HG02973 (cell line): ENCODE results near the gene P2RX4.
"Not testable (repeated sequence)": the region's sequence is repeated elsewhere in the genome, so short reads cannot be mapped to it uniquely, and the experiment has no call there.

Source experiments
- ATAC-seq: cut with Tn5 transposase; IDR thresholded peaks from one replicate; pipeline ENCODE4 v1.9.1; 2021; ENCODE audit warnings: moderate library complexity; ENCODE audit not compliant: unreplicated experiment

P2RX4 gene

GRCh38 chr12:121264951-121265515 is 55.1 kb downstream of the P2RX4 start:
- ATAC-seq = no peak

GRCh38 chr12:121267822-121268221 is 57.9 kb downstream of the P2RX4 start:
- no peak for ATAC-seq

DNA sequence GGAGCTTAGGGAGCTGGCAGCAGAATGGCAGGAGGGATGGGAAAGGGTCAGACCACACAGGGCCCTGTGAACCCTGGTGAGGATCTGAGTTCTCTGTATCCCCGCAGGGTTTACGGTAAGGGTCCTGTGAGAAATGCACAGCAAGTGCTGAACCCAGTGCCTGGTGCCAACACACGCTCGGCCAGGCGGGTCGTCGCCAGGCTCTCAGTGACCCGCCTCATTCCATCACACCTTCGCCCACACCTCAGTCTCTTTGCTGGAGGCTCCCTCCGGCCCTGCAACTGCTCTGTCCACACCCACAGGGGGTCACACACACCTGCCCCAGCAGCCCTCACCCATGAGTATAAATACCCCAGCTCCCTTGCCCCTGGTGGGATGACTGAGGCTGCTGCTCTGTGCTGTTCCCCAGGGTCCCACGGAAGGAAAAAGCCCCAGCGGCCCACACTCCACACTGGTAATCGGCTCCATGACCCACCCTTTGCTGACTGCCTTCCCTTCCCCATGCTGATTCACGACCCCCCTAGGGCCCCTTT is 63.5 kb downstream of the P2RX4 start:
- no peak for ATAC-seq

DNA sequence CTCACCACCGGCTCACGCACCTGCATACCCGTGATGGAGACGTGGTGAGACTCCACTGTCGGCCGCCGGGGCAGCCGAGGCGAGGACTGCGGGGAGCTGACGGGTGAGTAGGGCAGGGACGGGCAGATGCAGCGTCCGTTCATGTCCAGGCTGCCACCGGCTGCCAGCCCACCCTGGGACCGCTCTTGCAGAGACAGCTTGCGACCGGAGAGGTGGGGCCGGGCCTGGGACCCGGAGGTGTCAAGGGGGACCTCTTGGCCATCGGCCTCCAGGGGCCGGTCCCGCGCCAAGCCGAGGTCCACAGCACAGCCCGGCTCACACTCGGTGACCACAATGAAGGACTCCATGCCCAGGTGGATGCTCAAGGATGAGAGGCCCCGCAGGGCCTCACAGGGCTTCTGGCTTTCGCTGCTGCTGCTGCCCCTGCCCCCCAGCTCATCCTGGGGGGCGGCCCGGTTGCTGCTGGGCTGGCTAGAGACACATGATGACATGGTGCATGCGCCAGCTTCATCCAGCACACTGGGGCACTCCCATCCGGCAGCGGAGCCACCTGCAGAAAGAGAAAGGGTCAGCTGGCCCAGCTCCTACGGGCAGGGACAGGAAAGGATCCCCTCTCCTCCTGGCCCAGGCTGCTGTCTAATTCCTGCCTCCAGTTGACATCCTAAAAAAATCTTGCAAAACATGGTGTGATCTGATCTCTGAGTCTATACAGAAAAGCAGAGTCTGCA is 64.3 kb downstream of the P2RX4 start:
- ATAC-seq = no peak

- ATAC-seq = no peak
Observed at GRCh38 chr12:121277374-121277759, 67.4 kb downstream of the P2RX4 start.

DNA sequence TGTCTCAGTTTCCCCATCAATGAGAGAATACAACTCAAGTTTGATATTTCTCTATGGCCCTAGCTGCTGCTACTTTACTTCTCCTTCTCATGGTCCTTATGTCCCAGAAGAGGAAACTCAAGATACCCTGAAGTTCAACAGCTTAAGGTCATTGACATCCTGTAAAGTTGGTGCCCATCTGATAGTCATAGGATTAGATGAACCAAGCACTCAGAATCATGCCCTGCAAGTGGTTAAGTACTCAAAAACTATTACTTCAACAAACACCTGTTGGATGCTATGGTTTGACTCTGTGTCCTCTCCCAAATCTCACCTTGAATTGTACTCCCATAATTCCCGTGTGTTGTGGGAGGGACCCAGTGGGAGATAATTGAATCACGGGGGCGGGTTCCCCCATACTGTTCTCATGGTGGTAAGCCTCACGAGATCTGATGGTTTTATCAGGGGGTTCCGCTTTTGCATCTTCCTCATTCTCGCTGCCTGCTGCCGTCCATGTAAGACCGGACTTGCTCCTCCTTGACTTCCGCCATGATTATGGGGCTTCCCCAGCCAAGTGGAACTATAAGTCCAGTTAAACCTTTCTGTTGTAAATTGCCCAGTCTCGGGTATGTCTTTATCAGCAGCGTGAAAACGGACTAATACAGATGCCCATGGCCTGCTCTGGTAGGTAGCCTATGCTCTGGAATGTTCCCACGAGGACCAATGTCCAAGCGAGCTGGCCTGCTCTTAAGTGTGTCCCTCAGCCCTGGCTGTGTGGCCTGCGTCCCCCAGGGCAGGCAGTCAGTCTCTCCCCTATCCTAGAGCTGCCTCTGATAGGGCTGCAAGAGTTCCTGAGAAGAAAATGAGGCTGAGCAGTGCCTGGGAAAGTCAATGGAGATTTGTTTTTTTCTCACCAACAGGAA is 68.5 kb downstream of the P2RX4 start:
- ATAC-seq = no peak

- ATAC-seq = no peak
Observed at GRCh38 chr12:121279071-121279375, 69.1 kb downstream of the P2RX4 start.

- no peak for ATAC-seq
Observed at GRCh38 chr12:121279507-121279915, 69.6 kb downstream of the P2RX4 start.

DNA sequence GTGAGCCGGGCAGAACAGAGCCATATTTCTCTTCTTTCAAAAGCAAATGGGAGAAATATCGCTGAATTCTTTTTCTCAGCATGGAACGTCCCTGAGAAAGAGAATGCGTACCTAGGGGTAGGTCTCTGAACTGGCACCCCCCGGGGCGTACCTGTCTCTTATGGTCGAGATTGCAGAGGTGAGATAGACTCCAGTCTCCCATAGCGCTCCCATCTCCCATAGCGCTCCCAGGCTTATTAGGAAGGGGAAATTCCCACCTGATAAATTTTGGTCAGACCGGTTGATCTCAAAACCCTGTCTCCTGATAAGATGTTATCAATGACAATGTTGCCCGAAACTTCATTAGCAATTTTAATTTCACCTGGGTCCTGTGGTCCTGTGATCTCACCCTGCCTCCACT is 70.6 kb downstream of the P2RX4 start:
- not testable (repeated sequence) for ATAC-seq

DNA sequence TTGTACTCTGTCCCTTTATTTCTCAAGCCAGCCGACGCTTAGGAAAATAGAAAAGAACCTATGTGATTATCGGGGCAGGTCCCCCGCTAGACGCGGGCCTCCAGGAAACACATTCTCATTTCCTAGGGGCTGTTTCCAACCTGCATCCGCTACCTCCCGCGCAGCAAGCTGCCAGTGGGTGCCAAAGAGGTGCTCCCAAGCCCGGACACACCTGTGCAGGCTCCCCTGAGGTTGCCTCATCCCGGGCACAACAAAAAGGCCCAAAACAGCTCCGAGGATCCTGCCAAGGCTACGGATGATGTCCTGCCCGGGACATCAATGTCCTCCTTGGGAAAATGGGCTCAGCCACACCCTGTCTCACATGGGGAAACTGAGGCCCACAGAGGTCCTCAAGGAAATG is 71.2 kb downstream of the P2RX4 start:
- not testable (repeated sequence) for ATAC-seq

DNA sequence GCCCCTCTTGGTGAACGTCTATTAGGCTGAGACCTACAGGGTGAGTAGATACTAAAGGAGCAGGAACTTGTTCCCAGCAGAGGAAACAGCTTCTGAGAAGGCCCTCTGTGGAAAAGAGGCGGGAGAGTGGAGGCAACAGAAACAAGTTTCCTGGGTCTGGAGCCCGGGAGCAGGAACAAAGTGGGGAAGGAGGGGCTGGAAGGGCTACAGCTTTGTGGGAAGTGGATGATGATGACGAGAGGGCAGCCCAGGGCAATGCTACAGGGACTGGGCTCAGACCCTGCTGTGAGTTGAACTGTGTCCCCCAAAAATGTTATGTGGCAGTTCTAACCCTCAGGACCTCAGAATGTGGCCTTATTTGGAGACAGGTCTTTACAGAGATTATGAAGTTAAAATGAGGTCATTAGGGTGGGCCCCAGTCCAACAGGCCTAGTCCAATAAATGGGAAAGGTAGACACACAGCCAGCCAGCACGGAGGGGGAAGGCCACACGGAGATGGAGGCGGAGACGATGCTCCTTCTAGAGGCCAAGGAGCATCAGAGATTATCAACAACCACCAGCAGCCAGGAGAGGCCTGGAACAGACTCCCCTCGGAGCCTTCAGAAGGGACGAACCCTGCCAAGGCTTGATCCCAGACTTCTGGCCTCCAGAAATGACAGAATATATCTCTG is 72.3 kb downstream of the P2RX4 start:
- no peak for ATAC-seq

DNA sequence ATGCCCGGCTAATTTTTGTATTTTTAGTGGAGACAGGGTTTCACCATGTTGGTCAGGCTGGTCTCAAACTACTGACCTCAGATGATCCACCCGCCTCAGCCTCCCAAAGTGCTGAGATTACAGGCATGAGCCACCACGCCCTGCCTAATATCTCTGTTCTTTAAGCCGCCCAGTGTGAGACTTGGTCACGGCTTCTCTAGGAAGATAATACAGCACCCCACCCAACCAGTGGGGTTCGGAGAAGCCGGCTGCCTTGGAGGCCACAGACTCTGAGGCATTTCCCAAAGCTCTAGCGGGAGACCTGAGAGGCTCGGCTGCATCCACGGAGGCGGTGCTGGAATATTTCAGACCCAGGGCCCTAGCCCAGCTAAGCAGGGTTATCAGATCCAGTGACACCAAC is 73.0 kb downstream of the P2RX4 start:
- not testable (repeated sequence) for ATAC-seq

- ATAC-seq = no peak
Observed at GRCh38 chr12:121283388-121283787, 73.5 kb downstream of the P2RX4 start.
